Measurements from ENCODE around the gene KCNK16.

KCNK16 gene

GRCh38 chr6:39280247-39280731 is 42.2 kb downstream of the KCNK16 start:
- no peak overlapping the region for H3K4me3 ChIP-seq (ENCODE audit: low read length)
- DNase-seq (ENCODE audit: low read depth): no peak
- no peak for TF ChIP-seq CTCF (conservative IDR thresholded peaks at IDR 0.05; ENCODE audit: low read length)

GRCh38 chr6:39279539-39279938 is 43.0 kb downstream of the KCNK16 start:
- no peak for TF ChIP-seq CTCF (conservative IDR thresholded peaks at IDR 0.05; ENCODE audit: low read length)
- no peak overlapping the region for H3K4me3 ChIP-seq (ENCODE audit: low read length)
- DNase-seq (ENCODE audit: low read depth): no peak

- DNase-seq (ENCODE audit: low read depth): no peak
- no peak for TF ChIP-seq CTCF (conservative IDR thresholded peaks at IDR 0.05; ENCODE audit: low read length)
- H3K4me3 ChIP-seq (ENCODE audit: low read length): no peak overlapping the region
Measured at GRCh38 chr6:39276379-39276995, 46.0 kb downstream of the KCNK16 start.

- H3K4me3 ChIP-seq (ENCODE audit: low read length): no peak overlapping the region
- no peak for DNase-seq (ENCODE audit: low read depth)
- no peak for TF ChIP-seq CTCF (conservative IDR thresholded peaks at IDR 0.05; ENCODE audit: low read length)
Measured at GRCh38 chr6:39274903-39275302, 47.6 kb downstream of the KCNK16 start.

GRCh38 chr6:39274471-39274870 is 48.0 kb downstream of the KCNK16 start:
- no peak overlapping the region for H3K4me3 ChIP-seq (ENCODE audit: low read length)
- DNase-seq (ENCODE audit: low read depth): no peak
- TF ChIP-seq CTCF (conservative IDR thresholded peaks at IDR 0.05; ENCODE audit: low read length): no peak

- no peak for DNase-seq (ENCODE audit: low read depth)
- H3K4me3 ChIP-seq (ENCODE audit: low read length): no peak overlapping the region
- TF ChIP-seq CTCF (conservative IDR thresholded peaks at IDR 0.05; ENCODE audit: low read length): no peak
Measured at GRCh38 chr6:39273406-39273821, 49.1 kb downstream of the KCNK16 start.

GRCh38 chr6:39269961-39270360 is 52.5 kb downstream of the KCNK16 start:
- DNase-seq (ENCODE audit: low read depth): no peak
- no peak overlapping the region for H3K4me3 ChIP-seq (ENCODE audit: low read length)
- TF ChIP-seq CTCF (conservative IDR thresholded peaks at IDR 0.05; ENCODE audit: low read length): no peak
